ENCODE data around the gene SLC23A2.

DNA sequence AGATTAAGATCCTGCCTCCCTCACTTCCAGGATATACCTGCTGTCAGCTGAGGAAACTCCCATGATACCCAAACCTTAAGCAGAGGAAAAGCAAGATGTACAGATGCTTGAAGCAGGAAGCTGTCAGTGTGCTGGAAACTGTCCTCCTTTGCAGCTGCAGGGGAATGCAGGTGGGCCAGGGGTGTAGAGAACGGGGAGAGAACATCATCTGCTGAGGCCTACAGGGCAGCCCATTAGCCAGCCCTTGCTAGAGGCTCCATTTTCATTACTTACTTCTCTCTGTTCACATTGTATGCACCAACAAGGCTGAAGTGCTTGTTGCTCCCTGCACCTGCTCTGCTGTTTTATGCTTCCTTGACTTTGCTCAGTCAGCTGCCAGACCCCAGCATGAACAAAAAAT, 160.5 kb downstream of the SLC23A2 start:
- TF ChIP-seq, protein P1, sequence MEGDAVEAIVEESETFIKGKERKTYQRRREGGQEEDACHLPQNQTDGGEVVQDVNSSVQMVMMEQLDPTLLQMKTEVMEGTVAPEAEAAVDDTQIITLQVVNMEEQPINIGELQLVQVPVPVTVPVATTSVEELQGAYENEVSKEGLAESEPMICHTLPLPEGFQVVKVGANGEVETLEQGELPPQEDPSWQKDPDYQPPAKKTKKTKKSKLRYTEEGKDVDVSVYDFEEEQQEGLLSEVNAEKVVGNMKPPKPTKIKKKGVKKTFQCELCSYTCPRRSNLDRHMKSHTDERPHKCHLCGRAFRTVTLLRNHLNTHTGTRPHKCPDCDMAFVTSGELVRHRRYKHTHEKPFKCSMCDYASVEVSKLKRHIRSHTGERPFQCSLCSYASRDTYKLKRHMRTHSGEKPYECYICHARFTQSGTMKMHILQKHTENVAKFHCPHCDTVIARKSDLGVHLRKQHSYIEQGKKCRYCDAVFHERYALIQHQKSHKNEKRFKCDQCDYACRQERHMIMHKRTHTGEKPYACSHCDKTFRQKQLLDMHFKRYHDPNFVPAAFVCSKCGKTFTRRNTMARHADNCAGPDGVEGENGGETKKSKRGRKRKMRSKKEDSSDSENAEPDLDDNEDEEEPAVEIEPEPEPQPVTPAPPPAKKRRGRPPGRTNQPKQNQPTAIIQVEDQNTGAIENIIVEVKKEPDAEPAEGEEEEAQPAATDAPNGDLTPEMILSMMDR (conservative IDR thresholded peaks at IDR 0.05; ENCODE audit: low read length) = no peak
- no peak for TF ChIP-seq EZH2phosphoT487 (IDR thresholded peaks at IDR 0.05; ENCODE audit: borderline replicate concordance, low read depth, low read length)
